ENCODE measurements around the gene SLC31A2.

The SLC31A2 gene

DNA sequence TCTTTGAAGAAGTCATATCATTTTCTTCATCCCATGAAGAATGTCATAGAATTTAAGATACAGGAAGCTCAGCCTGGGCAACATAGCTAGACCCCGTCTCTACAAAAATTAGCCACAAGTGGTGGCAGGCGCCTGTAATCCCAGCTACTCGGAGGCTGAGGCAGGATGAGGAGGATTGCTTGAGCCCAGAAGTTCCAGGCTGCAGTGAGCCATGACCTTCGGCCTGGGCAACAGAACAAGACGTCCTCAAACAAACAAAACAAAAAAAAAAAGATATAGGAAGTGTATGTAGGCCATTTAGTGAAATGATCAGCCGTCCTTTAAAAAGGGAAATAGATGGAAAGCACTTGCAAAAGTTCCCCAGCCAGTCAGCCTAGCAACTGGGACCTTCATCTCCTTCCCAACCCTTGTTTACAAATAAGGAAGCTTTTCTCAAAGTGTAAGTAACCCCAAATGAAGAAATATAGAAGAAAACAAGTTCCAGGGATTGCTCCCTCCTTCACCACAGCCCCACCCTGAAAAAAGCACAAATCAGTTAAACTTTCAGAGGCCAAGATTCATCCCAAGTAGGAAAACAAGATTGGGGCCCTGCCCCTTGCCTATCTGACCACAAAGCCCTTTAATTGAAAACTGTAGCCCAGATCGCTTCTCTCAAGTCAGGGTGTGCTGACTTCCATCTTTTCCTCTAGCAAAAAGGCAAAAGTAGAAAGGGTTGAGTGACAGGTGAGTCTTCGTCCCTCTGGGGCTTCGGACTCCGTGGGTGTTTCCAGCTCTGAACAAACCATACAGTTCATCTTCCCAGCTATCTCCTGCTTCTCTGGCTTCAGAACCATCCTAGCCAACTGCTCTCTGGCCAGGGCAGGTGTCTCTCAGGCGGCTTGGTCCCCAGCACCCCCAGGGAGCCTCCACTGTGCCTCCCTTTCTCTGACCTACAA, 1.2 kb downstream of the SLC31A2 start:
- no peak for DNase-seq

DNA sequence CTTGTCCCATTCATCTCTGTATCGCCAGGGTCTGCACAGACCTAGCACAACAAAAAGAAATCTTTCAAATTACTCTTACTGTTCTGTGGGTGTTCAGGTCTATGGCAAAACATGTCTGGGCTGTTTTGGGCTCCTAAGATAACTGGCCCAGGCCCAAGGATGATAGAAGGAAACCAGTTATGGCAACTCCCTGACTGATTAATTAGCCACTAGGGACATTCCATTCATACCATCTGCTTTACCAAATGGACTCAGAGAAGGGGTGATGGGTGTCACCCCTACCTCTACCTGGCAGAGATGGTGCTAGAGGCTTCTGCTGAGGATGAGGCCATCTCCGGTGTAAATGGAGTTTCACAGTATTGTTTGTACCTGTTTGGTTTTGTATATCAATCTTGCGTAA, 1.9 kb downstream of the SLC31A2 start:
- DNase-seq, result no peak

DNA sequence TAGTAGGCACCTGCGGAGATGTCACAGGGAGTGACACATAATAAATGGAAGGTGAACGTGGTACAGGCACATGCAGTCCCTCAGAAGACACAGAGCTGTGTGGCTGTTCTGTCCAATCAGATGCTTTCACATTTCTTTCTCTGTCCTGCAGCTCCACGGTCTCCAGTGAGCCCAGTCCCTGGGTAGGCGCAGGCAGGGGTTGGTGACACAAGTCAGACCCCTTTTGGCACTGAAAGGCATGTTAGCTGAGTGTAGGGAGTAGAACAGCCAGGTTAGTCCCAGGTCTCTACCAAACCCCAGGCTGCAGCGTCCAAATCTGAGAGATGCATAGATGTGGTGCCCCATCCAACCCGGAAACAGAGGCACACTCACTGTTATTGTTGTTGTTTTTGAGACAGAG, 2.8 kb downstream of the SLC31A2 start:
- no peak for DNase-seq

DNA sequence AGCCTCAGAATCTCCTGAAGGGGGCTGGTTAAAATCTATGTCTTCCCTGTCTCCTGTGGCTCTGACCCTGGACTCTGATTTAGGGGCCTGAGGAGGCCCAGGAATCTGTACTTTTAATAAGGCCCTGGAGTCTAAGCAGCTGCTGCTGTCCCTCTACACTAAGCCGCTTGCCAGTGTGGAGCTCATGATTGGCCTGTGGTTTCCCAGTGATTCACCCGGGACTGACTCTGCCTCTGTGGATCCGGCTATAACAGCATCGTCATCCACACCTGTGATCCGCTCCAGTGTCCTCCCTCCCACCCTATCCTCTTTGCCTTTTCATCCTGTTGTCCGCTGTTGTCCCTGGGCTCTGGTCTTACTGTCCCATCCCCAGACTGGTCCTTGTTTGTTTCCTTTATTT, 3.7 kb downstream of the SLC31A2 start:
- DNase-seq, result no peak

DNA sequence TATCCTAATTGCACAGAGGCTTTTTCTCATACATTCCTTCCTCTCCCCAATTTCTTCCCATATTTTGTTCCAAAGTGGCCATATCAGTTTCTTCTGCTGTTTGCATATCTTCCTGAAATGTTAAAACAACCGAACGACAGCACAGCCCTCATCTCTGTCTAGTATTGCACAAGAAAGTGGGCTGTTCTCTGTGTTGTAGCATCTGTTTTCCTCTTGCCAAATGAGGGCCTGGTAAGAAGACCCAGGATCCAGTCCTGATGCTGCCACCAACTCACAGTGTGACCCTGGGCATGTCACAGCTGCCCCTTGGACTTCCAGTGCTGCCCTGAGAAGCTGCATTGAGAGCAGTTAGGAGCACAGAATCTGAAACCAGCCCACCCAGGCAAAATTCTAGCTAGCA, 4.1 kb downstream of the SLC31A2 start:
- DNase-seq, result no peak

DNA sequence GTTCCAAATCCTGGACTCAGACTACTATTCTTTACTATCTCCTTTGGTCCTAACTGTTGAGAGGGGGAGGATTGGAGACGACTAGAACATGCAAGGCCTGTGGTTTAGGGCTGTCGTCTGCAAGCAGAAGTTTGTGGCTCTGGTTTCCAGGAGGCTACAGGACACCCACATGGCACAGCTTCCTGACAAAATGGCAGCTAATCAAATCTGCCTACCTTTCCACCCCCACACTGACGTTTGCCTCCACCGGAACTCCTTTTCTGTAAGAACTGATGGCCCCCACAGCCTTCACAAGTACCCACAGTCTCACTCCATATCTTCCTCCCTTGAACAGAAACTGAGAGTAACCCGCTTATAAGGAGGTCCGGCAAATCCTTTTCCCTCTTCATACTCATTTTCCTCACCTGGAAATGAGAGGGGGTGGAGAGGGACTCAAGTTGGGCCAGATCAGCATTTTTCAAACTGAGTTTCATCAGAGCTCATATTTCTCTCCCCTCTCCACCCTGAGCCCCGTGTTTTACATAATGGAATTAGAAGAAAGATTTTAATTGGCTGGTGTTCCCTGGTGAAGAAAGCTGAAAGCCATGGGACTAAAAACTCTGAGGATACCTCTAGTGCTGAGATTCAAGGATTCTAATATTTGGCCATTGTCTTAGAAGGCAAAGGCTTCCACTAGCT, 5.2 kb downstream of the SLC31A2 start:
- DNase-seq, result peak in 3 of 5 donors; percentile 7 to 47 (median 10)

DNA sequence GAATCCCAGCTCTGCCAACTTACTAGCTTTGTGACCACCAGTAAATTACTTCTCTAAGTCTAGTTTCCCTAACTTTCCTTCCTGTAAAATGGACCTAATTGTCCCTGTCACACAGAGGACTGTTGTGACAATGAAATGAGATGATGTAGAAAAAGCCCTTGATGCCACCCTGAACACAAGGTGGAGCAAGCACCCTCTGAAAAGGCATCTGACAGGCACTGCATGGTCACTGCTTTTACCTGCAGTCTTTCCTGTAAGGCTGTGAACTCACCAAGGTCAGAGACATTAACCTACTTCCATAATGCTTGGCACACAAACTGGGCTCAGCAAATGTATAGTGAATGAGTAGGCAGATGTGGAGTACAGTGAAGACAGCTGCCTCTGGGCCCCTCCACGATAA, 6.1 kb downstream of the SLC31A2 start:
- DNase-seq, result no peak

DNA sequence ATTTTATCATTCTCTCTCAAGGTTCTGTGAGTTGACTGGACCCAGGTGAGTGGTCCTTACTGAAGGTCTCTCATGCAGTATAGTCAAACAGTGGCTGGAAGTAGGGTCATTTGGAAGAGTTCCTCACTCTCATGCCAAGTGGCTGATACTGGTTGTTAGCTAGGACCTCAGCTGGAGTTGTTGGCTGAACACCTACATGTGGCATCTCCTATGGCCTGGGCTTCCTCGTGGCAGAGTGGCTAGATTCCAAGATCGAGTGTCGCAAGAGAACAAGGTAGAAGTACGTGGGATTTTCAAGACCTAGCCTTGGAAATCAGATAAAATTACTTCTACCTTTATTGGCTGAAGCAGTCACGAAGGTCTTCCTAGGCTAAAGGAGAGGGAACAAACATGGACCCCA, 7.6 kb downstream of the SLC31A2 start:
- DNase-seq, result no peak

DNA sequence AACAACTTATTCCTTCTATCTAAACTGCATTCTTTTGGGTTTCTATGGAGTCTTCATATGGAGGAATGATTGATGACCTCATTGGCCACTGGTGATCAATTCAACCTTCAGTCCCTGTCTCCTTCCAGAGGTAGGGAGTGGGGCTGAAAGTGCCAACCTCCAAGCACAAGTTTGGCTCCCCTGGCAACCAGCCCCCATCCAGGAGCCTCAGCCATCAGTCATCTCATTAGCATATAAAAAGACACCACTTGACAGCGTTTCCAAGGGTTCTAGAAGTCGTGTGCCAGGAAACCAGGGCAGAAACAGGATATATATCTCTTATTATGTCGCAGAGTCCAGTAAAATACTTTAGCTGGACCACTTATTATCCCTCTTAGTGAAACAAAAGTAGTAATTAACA, 9.8 kb downstream of the SLC31A2 start:
- no peak for DNase-seq

DNA sequence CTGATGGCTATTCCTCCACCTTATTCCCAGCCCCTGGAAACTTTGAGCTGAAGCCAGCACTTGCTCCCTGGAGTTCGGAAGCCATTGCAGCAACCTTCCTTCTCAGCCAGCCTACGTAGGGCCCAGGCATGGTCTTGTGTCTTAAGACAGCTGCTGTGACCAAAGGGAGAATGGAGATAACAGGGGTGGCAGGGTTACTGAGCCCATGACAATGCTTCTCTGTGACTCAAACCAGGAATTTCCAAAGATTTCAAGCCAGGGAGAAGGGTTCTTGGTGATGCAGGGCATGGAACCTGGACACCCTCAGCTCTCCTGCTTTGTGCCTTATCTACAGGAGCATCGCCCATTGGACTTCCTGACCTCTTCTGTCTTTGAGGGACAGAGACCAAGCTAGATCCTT, 12.2 kb downstream of the SLC31A2 start:
- DNase-seq, result no peak

DNA sequence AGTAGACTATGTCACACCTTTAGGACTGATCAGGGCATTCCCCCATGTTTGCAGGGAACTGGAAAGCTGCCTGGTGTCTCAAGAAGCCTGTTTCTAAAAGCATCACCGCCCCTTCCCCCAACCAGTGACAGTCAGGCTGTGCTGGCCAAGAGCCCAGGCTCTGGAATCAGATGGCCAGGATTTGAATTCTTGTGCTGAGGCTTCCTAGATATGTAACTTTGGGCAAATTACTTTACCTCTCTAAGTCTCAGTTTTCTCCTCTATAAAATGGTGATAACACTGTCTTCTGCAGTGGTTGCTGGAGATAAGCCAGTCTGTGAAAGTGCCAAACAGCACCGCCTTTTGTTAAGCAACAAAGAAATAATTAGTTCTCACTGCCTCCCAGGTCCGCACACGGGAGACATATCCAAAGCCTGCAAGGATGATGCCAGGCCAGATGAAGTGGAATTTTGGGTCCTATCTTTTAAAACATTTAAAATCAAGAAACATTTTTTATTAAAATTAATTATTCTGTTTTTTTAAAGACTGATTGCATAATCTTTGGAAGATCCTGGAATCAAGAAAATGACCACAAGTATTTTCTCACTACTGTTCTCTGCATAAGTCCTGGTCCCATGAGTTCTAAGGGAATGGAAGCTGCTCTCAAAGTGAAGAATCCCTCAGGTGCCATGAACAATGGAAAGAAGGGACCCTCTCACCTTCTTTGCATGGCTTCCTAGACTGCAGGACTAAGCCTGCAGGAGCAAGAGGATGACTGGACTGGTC, 13.9 kb downstream of the SLC31A2 start:
- no peak for DNase-seq

DNA sequence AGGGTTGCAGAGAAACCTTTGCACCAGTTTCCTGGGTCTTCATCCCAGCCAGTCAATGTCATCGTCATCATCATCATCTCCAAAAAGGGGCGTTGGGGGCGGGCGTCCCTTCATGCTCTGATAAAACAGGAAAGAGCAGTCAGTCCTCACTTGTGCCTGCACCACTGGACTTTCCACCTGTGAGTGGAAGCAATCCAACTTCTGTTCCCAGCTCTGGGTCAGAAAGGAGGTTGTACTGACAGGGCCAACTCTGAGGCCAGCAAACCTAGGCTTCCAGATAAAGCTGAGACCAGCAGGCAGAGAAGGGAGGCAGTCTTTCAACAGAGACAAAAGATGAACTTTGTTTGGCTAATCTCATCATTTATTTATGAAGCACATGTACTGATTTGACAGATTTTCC, 15.2 kb downstream of the SLC31A2 start:
- DNase-seq, result no peak

DNA sequence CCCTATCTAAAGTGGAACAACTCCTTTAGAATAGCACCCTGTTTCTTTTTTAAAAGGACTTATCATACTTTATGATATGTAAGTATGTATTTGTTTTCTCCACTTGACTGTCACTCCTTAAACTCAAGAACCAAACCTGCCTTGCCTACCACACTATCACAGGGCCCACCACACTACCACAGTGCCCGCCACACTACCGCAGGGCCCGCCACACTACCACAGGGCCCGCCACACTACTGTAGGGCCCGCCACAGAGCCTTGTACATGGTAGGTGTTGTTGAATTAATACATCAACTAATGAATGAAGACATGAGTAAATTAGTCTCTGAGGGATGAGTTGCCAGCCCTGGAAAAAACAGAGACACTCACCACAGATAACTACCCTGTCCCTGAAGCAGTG, 18.0 kb downstream of the SLC31A2 start:
- DNase-seq, result no peak

DNA sequence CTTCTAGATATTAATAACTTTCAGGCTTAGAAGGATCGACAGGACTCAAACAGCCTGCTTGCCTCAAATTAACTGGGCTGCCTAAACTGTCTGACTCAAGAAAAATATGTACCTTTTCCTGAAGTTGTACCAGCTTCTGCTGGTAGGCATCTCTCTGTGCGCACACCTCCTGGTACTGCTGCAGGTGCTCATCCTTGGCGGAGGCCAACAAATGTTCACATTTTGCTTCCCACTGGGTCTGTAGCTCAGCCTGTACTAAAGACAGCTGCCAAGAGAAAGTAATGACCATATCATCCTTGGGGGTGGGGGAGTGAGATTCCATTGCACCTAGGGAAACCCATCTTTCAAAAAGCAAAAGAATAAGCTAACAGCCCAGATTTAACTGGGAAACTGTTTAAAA, 22.5 kb downstream of the SLC31A2 start:
- no peak for DNase-seq

DNA sequence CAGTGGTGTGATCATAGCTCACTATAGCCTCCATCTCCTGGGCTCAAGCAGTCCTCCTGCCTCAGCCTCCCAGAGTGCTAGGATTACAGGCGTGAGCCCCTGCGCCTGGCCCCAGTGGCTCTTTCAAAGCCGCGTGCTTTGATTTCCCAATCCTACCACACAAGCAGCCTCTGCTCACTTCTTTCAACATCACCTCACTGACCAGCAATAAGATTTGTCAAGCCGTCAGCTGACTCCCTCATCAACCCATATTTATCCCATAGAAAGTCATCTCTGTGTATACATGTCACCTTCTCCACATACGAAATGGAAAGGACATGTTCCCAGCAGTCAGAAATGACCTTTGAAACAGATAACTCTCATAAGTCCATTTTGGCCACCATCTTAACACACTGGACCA, 26.0 kb downstream of the SLC31A2 start:
- no peak for DNase-seq

DNA sequence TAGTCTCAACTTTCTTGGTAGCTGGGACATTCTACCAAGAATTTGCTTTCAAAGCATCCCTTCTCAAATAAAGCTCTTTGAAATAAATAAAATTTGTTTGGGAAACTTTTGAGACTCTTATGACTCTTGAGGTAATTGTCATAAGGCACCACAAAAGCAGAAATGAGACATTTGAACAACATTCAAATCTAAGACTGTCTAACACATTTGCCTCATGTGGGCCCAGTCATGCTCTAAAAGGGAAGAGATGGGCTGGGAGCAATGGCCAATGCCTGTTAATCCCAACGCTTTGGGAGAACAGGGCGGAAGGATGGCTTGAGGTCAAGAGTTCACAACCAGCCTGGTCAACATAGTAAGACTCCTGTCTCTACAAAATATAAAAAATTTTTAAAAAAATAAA, 26.4 kb downstream of the SLC31A2 start:
- DNase-seq, result no peak

DNA sequence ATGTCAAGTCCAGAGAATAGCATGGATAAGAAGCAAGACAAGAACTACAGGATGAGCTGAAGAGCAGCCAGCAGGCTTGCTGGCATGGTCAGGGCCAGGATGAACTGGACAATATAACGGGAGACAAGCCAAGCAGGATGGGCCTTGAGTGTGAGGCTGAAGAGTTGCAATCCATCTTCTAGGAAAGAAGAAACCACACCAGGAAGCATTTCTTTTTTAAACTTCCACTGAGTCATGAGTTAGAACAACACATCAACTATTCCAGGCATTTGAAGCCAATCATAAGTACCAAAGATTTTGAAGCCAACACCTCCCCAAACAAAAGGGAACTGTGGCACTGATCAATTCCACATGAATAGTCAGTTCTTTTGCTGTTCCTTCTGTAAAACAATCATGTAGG, 27.3 kb downstream of the SLC31A2 start:
- DNase-seq, result no peak

DNA sequence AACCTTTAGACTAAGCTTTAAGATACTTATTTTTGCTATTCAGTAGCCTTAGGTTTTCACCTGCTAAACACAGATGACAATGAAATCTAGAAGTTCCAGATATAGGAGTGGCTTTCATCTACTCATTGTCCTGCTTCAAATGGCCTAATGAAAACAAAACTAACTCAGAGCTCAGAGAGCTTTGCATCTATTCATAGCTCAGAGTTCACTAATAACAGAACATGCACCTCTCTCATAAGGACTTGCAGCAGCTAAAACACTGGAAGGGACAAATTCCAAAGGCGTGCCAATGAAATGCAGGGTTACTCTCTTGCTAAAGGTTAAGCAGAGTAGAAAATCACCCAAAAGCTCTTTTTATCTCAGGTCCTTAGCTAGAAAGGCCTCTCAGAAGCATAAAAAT, 29.0 kb downstream of the SLC31A2 start:
- DNase-seq, result no peak

DNA sequence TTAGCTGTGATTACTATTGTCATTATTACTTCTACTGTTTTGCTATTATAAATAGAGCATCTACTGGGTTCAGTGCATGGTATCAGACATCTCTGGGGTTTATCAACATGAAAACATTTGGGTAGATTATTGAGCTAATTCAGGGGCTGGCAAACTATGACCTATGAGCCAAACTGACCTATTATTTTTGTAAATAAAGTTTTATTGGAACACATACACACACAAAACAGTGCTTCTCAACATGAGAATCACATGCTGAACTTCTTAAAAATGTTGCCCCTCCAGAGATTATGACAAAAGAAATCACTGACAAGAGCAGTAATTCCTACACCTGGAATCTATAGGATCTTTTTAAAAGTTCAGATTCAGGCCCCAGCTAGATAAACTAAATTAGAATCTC, 30.4 kb downstream of the SLC31A2 start:
- no peak for DNase-seq

DNA sequence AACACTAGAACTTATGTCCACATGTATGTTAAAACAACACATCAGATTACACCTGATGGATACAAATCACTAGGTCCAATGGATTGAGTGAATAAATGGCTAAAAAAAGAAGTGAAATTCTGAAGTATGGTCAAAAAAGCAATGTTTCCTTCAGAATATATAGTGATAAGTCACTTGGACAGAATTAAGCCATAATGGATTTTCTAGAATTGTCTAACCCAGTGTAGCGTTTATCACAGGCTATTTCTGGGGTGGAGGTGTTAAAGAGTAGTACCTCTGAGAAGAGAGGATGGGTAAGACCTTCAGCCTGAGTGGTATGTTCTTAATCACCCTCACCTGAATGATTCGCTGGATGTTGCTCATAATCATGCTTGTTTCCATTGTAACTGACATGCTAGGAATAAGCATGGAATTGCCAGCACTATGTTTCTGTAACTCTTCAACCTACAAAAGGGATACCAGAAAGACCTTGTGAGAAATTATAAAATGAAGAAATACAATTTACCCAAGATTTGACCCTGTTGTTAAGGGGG, 33.2 kb downstream of the SLC31A2 start:
- DNase-seq, result no peak

DNA sequence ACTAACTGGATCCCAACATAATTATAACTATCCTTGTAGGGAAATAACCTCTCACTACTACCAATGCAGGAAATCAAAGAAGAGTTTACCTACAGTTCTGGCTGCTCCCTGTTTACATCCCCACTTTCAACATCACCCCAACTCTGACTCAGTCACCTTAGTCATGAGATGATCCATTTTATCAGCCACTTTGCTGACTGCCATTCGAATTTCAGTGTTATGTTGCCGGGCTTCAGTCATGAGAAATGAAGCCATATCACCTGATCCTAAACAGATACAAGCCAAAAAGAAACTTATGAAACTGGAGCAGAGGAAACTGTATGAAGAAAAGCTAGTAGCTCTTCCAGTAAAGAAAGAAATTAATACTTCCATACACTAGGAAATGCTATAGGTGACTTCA, 33.7 kb downstream of the SLC31A2 start:
- no peak for DNase-seq

DNA sequence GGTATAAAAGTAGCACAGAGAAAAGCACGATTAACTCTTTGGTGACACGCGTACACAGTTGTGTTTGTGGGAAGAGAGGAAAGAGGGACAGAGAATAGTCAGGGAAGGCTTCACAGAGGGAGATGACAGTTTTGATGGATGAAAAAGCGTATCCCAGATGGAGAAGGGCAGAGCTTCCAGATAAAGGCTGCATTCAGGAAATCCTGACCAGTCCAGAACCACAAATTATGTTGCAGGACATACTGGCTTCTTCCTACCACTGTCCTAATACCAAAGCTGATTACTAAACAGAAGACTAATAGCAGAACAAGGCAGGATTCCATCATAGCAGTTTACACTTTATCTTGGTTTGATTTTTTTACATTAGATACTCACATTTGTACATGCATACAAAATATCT, 34.5 kb downstream of the SLC31A2 start:
- DNase-seq, result no peak

DNA sequence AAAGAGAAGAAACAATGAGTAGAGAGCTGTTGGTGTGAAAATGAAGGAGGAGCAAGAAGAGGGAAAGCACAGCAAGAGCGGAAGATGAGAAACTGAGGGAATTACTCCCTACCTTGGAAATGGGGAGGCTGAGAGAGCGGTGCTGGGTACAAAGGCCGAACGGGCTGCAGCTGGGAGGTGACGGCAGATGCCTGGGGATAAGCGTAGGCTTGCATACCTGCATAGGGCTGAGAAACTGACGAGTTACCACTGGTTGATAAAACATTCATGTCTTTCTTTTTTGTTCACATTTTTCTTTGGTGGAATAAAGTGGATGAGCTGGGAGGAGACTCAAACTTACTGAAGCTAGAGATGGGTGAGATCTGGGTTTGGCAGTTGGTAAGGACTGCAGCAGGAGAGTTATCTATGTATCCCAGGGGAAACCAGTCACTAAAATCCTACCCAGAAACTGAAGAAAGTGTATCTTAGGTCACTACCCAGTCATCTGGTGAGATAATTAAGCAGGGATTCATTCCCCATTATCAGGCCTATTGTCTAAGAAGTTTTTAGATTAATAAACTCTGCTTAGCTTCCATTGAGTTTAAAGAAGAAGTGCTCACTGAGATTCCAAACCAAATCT, 35.4 kb downstream of the SLC31A2 start:
- DNase-seq, result no peak

Measured in T-helper 1 cell (primary cell).